ENCODE data around the gene NDST3. TPM values are rescaled to one million over a fixed set of nuclear protein-coding genes. Genes with fewer than 3 reads are reported as not detected.

NDST3 gene
- total RNA-seq, 1 experiment from 2014 or later: 0.70 TPM

DNA sequence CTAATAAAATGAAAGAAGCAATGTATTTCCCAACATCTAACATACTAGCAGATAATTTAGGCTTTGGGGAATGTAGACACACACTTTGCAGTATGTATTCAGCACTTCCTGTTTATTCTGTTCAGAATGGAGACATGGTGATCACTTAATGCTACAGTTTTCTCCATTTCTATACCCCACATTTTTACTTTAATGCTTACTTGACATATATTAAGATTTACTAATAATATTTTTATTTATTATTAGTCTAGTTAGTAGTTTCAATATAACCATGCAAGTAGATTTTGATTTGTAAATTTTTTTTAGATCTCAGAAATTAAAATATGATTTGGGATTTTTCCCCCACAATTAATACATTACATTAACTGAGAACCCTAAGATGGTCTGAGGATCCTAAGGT, 220.1 kb downstream of the NDST3 start:
- H3K23me2 ChIP-seq (ENCODE audit: insufficient read length, low read depth, low read length, poor library complexity, severe bottlenecking): no peaks in the 10 kb centered on the region
- no peak overlapping the region for H3K18ac ChIP-seq (ENCODE audit: insufficient read length, low read depth, low read length)
- no peak overlapping the region for H3T11ph ChIP-seq (ENCODE audit: low read length)
- no peak overlapping the region for H3K9ac ChIP-seq (ENCODE audit: extremely low read depth, insufficient read length, low read length)
- H3K27me3 ChIP-seq (ENCODE audit: insufficient read depth, low read length): no peaks in the 10 kb centered on the region
- no peak overlapping the region for H3K4ac ChIP-seq (ENCODE audit: low read depth, low read length)
- no peaks in the 10 kb centered on the region for H3K79me2 ChIP-seq (ENCODE audit: insufficient read depth, low read length)
- H4K8ac ChIP-seq (replicated peaks; ENCODE audit: insufficient read length, low read depth, low read length): no peak overlapping the region
- H3K14ac ChIP-seq (ENCODE audit: insufficient read depth, low read length): no peak overlapping the region
- H3K4me1 ChIP-seq (ENCODE audit: insufficient read depth, low read length): no peaks in the 10 kb centered on the region
- H2BK20ac ChIP-seq (ENCODE audit: low read depth, low read length, poor library complexity, severe bottlenecking): no peak overlapping the region
- Mint-ChIP-seq H3K4me1 (no peaks in the 10 kb centered on the region), H3K27me3 (ENCODE audit: low read depth) (no peaks in the 10 kb centered on the region), H3K4me3 (no peak overlapping the region), H3K27ac (no peak overlapping the region), H3K9me3 (peaks cover 2 to 7% of the 10 kb centered on the region in 2 experiments; a peak in 3 of 5 replicates), H3K36me3 (ENCODE audit: insufficient read depth in 1 of 3, low read depth in 3 of 3) (peaks cover 0 to 8% (median 2%) of the 10 kb centered on the region in 3 experiments; a peak in 3 of 7 replicates)
- H2BK15ac ChIP-seq (ENCODE audit: low read depth, low read length): no peak overlapping the region
- DNase-seq: no peak
- H4K5ac ChIP-seq (ENCODE audit: insufficient read length, low read depth, low read length): no peak overlapping the region
- H2BK120ac ChIP-seq (ENCODE audit: low read depth, low read length, poor library complexity, severe bottlenecking): no peak overlapping the region
- no peak overlapping the region for H4K91ac ChIP-seq (ENCODE audit: insufficient read length, low read depth, low read length)
- no peak overlapping the region for H2BK12ac ChIP-seq (ENCODE audit: insufficient read length, low read depth, low read length)
- H3K9me3 ChIP-seq (ENCODE audit: control insufficient read depth, low read depth, low read length): no peaks in the 10 kb centered on the region
- H2BK5ac ChIP-seq (ENCODE audit: insufficient read length, low read length): no peak overlapping the region
- H3K27ac ChIP-seq (ENCODE audit: insufficient read length, low read depth, low read length): no peak overlapping the region
- no peaks in the 10 kb centered on the region for H3K79me1 ChIP-seq (ENCODE audit: insufficient read depth, low read depth, low read length, poor library complexity, severe bottlenecking)
- no peak overlapping the region for H2AK5ac ChIP-seq (ENCODE audit: insufficient read length, low read length)
- no peak overlapping the region for H3K23ac ChIP-seq (ENCODE audit: insufficient read length, low read depth, low read length)
- TF ChIP-seq, protein P1, sequence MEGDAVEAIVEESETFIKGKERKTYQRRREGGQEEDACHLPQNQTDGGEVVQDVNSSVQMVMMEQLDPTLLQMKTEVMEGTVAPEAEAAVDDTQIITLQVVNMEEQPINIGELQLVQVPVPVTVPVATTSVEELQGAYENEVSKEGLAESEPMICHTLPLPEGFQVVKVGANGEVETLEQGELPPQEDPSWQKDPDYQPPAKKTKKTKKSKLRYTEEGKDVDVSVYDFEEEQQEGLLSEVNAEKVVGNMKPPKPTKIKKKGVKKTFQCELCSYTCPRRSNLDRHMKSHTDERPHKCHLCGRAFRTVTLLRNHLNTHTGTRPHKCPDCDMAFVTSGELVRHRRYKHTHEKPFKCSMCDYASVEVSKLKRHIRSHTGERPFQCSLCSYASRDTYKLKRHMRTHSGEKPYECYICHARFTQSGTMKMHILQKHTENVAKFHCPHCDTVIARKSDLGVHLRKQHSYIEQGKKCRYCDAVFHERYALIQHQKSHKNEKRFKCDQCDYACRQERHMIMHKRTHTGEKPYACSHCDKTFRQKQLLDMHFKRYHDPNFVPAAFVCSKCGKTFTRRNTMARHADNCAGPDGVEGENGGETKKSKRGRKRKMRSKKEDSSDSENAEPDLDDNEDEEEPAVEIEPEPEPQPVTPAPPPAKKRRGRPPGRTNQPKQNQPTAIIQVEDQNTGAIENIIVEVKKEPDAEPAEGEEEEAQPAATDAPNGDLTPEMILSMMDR (conservative IDR thresholded peaks at IDR 0.05): no peak
- H3K4me2 ChIP-seq (ENCODE audit: insufficient read depth, insufficient read length, low read length): no peak overlapping the region
- H3K56ac ChIP-seq (ENCODE audit: insufficient read length, low read depth, low read length): no peak overlapping the region
- H4K20me1 ChIP-seq (ENCODE audit: control insufficient read depth, insufficient read depth, insufficient read length): no peaks in the 10 kb centered on the region
- H2AFZ ChIP-seq (ENCODE audit: low read length): no peak overlapping the region
